Ascending aorta (tissue), 2 donors: ENCODE results near the gene DDX28. TPM values are rescaled to one million over a fixed set of nuclear protein-coding genes. Genes with fewer than 3 reads are reported as not detected.

ENCODE experiments used
- DNase-seq, 2 donors: peaks; one replicate each; pipeline ENCODE4 v3.0.0-alpha.2; 2019; ENCODE audit warnings: low spot score in 2 of 2
- H3K27ac ChIP-seq, 2 donors: fragments of 200-600 bp; sonication (generic); one replicate each; pipeline ENCODE4 v1.5.1; 2016 to 2017; ENCODE audit warnings: mild to moderate bottlenecking in 1 of 2
- H3K27me3 ChIP-seq: fragments of 200-600 bp; sonication (generic); one replicate; pipeline ENCODE4 v1.5.1; 2017
- H3K36me3 ChIP-seq, 2 donors: fragments of 200-600 bp; sonication (generic); one replicate each; pipeline ENCODE4 v1.5.1; 2016
- H3K4me1 ChIP-seq, 2 donors: fragments of 200-600 bp; sonication (generic); one replicate each; pipeline ENCODE4 v1.5.1; 2016 to 2017; ENCODE audit warnings: mild to moderate bottlenecking in 1 of 2
- H3K4me3 ChIP-seq, 2 donors: fragments of 200-600 bp; sonication (generic); one replicate each; pipeline ENCODE4 v1.5.1; 2016 to 2017; ENCODE audit warnings: mild to moderate bottlenecking in 1 of 2
- H3K9me3 ChIP-seq, 2 donors: fragments of 200-600 bp; sonication (generic); one replicate each; pipeline ENCODE4 v1.5.1; 2016
- intact Hi-C: fragments of 100-400 bp; cut with DNase I; formaldehyde crosslinking; loops from one replicate; pipeline ENCODE4 v1.15.1; 2023
- total RNA-seq: library from RNA; depleted of rRNA; stranded (reverse); fragments of >200 nt; gene quantifications from one replicate; pipeline ENCODE4 v1.1.0, GENCODE V29; 2016
- TF ChIP-seq, protein P1 (sequence below), 3 experiments: fragments of 200-600 bp in 2 of 3; fragments of 450-650 bp in 1 of 3; sonication (generic) in 2 of 3; IDR thresholded peaks; one replicate each; pipeline ENCODE4 v1.5.1; 2016 to 2019; ENCODE audit warnings: antibody characterized with exemption in 3 of 3, mild to moderate bottlenecking in 1 of 3, moderate library complexity in 1 of 3

The DDX28 gene
- total RNA-seq, 1 donor from 2014 or later: 3.0 TPM

- intact Hi-C loops: loop anchor here (1.0 to 2.0 kb wide), 4 partner anchors 25 to 236 kb away; partner anchors contain the start of genes DDX28, DUS2 and SLC12A4
- no peaks in the 10 kb centered on the region for H3K27me3 ChIP-seq
- H3K36me3 ChIP-seq: no peaks in the 10 kb centered on the region
- DNase-seq: peak; percentile 30 to 89
- peak overlapping the region; percentile 23 to 26 for H3K27ac ChIP-seq
- peaks cover 4% of the 10 kb centered on the region in 2 donors for H3K4me1 ChIP-seq
- H3K4me3 ChIP-seq: peak overlapping the region; percentile 29 to 55
- TF ChIP-seq, protein P1, sequence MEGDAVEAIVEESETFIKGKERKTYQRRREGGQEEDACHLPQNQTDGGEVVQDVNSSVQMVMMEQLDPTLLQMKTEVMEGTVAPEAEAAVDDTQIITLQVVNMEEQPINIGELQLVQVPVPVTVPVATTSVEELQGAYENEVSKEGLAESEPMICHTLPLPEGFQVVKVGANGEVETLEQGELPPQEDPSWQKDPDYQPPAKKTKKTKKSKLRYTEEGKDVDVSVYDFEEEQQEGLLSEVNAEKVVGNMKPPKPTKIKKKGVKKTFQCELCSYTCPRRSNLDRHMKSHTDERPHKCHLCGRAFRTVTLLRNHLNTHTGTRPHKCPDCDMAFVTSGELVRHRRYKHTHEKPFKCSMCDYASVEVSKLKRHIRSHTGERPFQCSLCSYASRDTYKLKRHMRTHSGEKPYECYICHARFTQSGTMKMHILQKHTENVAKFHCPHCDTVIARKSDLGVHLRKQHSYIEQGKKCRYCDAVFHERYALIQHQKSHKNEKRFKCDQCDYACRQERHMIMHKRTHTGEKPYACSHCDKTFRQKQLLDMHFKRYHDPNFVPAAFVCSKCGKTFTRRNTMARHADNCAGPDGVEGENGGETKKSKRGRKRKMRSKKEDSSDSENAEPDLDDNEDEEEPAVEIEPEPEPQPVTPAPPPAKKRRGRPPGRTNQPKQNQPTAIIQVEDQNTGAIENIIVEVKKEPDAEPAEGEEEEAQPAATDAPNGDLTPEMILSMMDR (IDR thresholded peaks at IDR 0.05): peak; percentile 97 to 99 (median 98)
- no peaks in the 10 kb centered on the region for H3K9me3 ChIP-seq
Observed at GRCh38 chr16:67993207-67994039, 29.6 kb downstream of the DDX28 start.

DNA sequence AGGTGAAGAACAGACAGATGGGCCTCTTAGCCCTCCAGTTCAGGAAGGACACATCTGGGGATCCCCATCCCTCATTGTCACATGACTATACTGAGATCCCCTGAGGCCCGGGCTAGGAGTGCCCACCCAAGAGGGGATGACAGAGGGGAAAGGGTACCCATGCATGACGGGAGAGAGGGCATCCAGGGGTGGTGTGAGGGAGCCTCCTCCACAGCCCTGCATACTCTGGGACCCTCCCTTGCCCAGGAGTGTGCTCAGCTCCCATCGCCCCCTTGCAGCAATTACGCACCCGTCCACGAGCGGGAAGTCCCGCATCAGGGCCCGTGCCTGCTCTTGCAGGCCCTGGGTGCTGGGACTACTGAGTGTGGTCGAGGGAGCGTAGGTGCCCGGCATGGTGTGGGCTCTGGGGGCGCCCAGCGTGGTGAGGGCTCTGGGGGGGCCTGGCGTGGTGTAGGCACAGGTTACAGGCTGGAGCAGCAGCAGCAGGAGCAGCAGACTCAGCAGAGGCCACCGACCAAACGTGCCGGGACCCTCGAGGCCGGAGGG lies 30.3 kb downstream of the DDX28 start:
- Histone ChIP-seq H3K36me3 (no peaks in the 10 kb centered on the region), H3K4me1 (peaks cover 4% of the 10 kb centered on the region in 2 donors), H3K9me3 (no peaks in the 10 kb centered on the region), H3K27ac (no peak overlapping the region), H3K4me3 (peak overlapping the region in 1 of 2 donors; percentile 55), H3K27me3 (no peaks in the 10 kb centered on the region)
- no peak for DNase-seq
- intact Hi-C loops: loop anchor here (1.0 to 2.0 kb wide), 4 partner anchors 24 to 237 kb away; partner anchors contain the start of genes DDX28, DUS2 and SLC12A4
- TF ChIP-seq, protein P1 (IDR thresholded peaks at IDR 0.05): no peak

GRCh38 chr16:67990018-67990386 lies 33.0 kb downstream of the DDX28 start:
- TF ChIP-seq, protein P1 (IDR thresholded peaks at IDR 0.05): no peak
- no peak overlapping the region for H3K27ac ChIP-seq
- no peaks in the 10 kb centered on the region for H3K9me3 ChIP-seq
- H3K36me3 ChIP-seq: no peaks in the 10 kb centered on the region
- intact Hi-C loops: no loop called here
- DNase-seq: no peak
- H3K4me3 ChIP-seq: no peak overlapping the region
- H3K27me3 ChIP-seq: no peaks in the 10 kb centered on the region
- peaks cover 4% of the 10 kb centered on the region in 2 donors for H3K4me1 ChIP-seq

GRCh38 chr16:67989322-67990017 lies 33.6 kb downstream of the DDX28 start:
- H3K4me3 ChIP-seq: no peak overlapping the region
- intact Hi-C loops: no loop called here
- H3K4me1 ChIP-seq: peaks cover 4% of the 10 kb centered on the region in 2 donors
- H3K9me3 ChIP-seq: no peaks in the 10 kb centered on the region
- no peak for DNase-seq
- H3K27ac ChIP-seq: no peak overlapping the region
- H3K27me3 ChIP-seq: no peaks in the 10 kb centered on the region
- no peaks in the 10 kb centered on the region for H3K36me3 ChIP-seq
- TF ChIP-seq, protein P1 (IDR thresholded peaks at IDR 0.05): no peak

- Histone ChIP-seq H3K9me3 (no peaks in the 10 kb centered on the region), H3K27me3 (no peaks in the 10 kb centered on the region), H3K4me3 (no peak overlapping the region), H3K27ac (no peak overlapping the region), H3K4me1 (peaks cover 2 to 4% of the 10 kb centered on the region in 2 donors), H3K36me3 (no peaks in the 10 kb centered on the region)
- intact Hi-C loops: no loop called here
- no peak for DNase-seq
- TF ChIP-seq, protein P1 (IDR thresholded peaks at IDR 0.05): no peak
Observed at GRCh38 chr16:67988675-67989074, 34.4 kb downstream of the DDX28 start.
